Measurements from ENCODE around the gene KAZN. TPM values are rescaled to one million over a fixed set of nuclear protein-coding genes. Genes with fewer than 3 reads are reported as not detected.

KAZN gene
- total RNA-seq, 2 experiments from 2014 or later: 0.22 to 0.55 TPM

DNA sequence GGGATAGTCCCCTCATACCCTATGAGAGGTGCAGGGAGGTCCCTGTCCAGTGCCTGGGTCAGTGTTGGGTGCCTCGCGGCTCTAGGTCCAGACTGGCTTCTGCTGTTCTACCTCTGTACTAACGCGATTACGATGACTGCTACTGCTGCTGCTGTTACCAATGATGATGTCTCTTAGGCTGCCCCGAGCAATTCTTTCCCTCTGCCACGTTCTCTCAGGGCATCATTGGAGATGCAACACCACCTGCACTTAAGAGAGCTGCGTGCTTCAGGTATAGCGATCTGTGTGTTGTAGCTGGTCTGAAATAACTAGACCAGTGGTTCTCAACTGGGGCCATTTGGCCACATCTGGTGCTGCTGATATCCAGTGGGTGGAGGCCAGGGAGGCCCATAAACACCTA, 36.9 kb downstream of the KAZN start:
- Histone ChIP-seq H3K27ac (ENCODE audit: low read depth in 1 of 2, low read length in 2 of 2) (no peak overlapping the region), H3K27me3 (ENCODE audit: control insufficient read depth in 1 of 2, insufficient read depth in 2 of 2, low read length in 2 of 2) (no peaks in the 10 kb centered on the region), H3K4me1 (ENCODE audit: insufficient read depth, low read length) (no peaks in the 10 kb centered on the region), H3K4me3 (ENCODE audit: low read length) (no peak overlapping the region), H3K36me3 (ENCODE audit: insufficient read depth, low read length) (no peaks in the 10 kb centered on the region), H3K9me3 (ENCODE audit: control insufficient read depth in 1 of 2, insufficient read depth in 1 of 2, low read length in 2 of 2) (peaks cover 0 to 3% of the 10 kb centered on the region in 2 experiments)
- TF ChIP-seq, protein P1, sequence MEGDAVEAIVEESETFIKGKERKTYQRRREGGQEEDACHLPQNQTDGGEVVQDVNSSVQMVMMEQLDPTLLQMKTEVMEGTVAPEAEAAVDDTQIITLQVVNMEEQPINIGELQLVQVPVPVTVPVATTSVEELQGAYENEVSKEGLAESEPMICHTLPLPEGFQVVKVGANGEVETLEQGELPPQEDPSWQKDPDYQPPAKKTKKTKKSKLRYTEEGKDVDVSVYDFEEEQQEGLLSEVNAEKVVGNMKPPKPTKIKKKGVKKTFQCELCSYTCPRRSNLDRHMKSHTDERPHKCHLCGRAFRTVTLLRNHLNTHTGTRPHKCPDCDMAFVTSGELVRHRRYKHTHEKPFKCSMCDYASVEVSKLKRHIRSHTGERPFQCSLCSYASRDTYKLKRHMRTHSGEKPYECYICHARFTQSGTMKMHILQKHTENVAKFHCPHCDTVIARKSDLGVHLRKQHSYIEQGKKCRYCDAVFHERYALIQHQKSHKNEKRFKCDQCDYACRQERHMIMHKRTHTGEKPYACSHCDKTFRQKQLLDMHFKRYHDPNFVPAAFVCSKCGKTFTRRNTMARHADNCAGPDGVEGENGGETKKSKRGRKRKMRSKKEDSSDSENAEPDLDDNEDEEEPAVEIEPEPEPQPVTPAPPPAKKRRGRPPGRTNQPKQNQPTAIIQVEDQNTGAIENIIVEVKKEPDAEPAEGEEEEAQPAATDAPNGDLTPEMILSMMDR (IDR thresholded peaks at IDR 0.05): no peak
- CTCF ChIA-PET: no interaction called here
- H3K36me3 Mint-ChIP-seq (ENCODE audit: low read depth): no peaks in the 10 kb centered on the region
- no peaks in the 10 kb centered on the region for H3K9me3 Mint-ChIP-seq
- ATAC-seq (ENCODE audit: poor library complexity): no peak
- intact Hi-C loops (cut with DNase I, micrococcal nuclease): no loop called here
- no peak for DNase-seq
- POLR2A ChIA-PET: no interaction called here
- H3K4me3 Mint-ChIP-seq: no peak overlapping the region
- H3K4me1 Mint-ChIP-seq (ENCODE audit: low read depth): no peaks in the 10 kb centered on the region
- H3K27ac Mint-ChIP-seq: no peak overlapping the region
- H3K27me3 Mint-ChIP-seq: peaks cover 9% of the 10 kb centered on the region

DNA sequence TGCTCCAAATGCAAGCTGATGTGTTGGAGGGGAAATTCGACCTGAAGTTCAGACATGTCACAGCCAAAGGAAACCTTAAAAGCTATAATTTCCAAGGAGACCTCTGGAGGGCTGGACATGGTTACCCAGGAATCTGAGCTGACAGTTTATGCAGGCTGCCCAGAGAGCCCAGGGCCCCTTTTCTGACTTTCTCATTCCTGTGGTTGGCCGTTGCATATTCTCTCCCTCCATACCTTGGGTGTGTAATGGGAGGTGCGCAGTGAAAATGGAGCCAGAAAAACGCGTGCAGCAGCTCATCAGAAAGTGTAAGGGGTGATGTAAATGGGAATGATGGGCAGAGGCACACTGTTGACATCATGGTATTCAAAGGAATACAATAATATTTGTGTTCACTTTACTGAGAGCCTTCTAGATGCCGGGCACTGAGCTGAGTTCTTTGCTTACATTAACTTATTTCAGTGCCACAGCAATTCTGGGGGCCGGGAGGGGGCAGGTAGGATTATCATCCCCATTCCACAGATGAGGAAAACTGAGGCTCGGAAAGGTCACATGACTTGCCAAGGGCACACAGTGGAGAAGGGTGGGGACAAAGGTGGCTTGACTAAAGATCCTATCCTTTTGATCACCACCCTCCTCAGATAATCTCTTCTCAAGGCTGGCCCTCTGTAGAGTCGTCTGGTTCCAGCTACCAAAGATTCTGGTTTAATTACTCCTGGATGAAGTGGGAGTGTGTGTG, 38.6 kb downstream of the KAZN start:
- intact Hi-C loops (cut with DNase I, micrococcal nuclease): no loop called here
- peaks cover 9% of the 10 kb centered on the region for H3K27me3 Mint-ChIP-seq

DNA sequence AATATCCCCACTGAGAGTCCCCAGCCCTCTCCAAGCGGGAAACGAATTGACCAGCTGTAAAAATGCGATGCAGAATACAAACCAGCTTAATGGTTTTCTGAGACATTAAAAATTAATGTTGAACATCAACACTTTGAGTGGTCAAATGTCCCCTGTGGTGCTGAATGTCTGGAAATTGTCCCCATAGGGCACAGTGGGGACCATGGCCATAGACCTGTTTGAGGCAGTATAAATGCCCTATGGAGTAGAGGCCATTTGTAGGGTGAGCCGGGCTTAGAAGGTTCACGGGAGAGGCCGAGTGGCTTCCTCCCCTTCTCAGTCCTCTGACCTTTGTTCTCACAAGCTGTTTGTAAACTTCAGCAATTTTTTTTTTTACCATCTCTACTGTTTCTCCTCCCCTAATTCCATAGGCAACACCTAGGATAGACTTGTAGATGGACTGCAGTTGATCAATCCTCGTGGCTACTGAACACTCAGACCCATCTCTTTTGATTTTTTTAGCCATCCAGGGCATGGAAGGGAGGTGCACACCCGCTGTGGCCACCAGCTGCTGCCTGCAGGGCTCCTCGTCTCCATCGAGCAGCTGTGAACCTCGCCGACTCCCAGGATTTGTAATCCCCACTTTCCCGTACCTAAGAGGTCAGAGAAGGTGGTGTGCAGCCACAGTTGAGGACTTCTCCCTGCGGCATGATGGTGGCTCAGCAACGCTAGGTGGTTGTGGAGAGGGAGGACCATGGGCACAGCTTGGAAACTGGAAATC, 41.0 kb downstream of the KAZN start:
- no peak overlapping the region for H3K4me3 ChIP-seq (ENCODE audit: low read length)
- no peaks in the 10 kb centered on the region for H3K27me3 ChIP-seq (ENCODE audit: control insufficient read depth in 1 of 2, insufficient read depth in 2 of 2, low read length in 2 of 2)
- no peak overlapping the region for H3K27ac ChIP-seq (ENCODE audit: low read depth in 1 of 2, low read length in 2 of 2)
- no peak for DNase-seq
- H3K4me1 ChIP-seq (ENCODE audit: insufficient read depth, low read length): no peaks in the 10 kb centered on the region
- intact Hi-C loops (cut with DNase I, micrococcal nuclease): no loop called here
- ChIA-PET CTCF (no interaction called here), POLR2A (no interaction called here)
- H3K9me3 ChIP-seq (ENCODE audit: control insufficient read depth in 1 of 2, insufficient read depth in 1 of 2, low read length in 2 of 2): peaks cover 8% of the 10 kb centered on the region in 2 experiments
- Mint-ChIP-seq H3K36me3 (ENCODE audit: low read depth) (no peaks in the 10 kb centered on the region), H3K4me3 (no peak overlapping the region), H3K27ac (no peak overlapping the region), H3K9me3 (peaks cover 4% of the 10 kb centered on the region), H3K4me1 (ENCODE audit: low read depth) (no peaks in the 10 kb centered on the region), H3K27me3 (peaks cover 5% of the 10 kb centered on the region)
- TF ChIP-seq, protein P1 (IDR thresholded peaks at IDR 0.05): no peak
- no peaks in the 10 kb centered on the region for H3K36me3 ChIP-seq (ENCODE audit: insufficient read depth, low read length)
- ATAC-seq (ENCODE audit: poor library complexity): no peak

More for the DNA sequence above, 38.6 kb downstream of the KAZN start:
- TF ChIP-seq, protein P1 (IDR thresholded peaks at IDR 0.05): no peak
- Histone ChIP-seq H3K36me3 (ENCODE audit: insufficient read depth, low read length) (no peaks in the 10 kb centered on the region), H3K4me1 (ENCODE audit: insufficient read depth, low read length) (no peaks in the 10 kb centered on the region), H3K27me3 (ENCODE audit: control insufficient read depth in 1 of 2, insufficient read depth in 2 of 2, low read length in 2 of 2) (no peaks in the 10 kb centered on the region), H3K27ac (ENCODE audit: low read depth in 1 of 2, low read length in 2 of 2) (no peak overlapping the region), H3K4me3 (ENCODE audit: low read length) (no peak overlapping the region), H3K9me3 (ENCODE audit: control insufficient read depth in 1 of 2, insufficient read depth in 1 of 2, low read length in 2 of 2) (peaks cover 0 to 6% of the 10 kb centered on the region in 2 experiments)
- ChIA-PET POLR2A (no interaction called here), CTCF (no interaction called here)
- no peak overlapping the region for H3K4me3 Mint-ChIP-seq
- H3K9me3 Mint-ChIP-seq: no peaks in the 10 kb centered on the region
- DNase-seq (no peak), ATAC-seq (ENCODE audit: poor library complexity) (no peak)
- H3K36me3 Mint-ChIP-seq (ENCODE audit: low read depth): no peaks in the 10 kb centered on the region
- no peak overlapping the region for H3K27ac Mint-ChIP-seq
- H3K4me1 Mint-ChIP-seq (ENCODE audit: low read depth): no peaks in the 10 kb centered on the region

Data from CD4-positive, alpha-beta T cell (primary cell).